ENCODE measurements around the gene IL17RA.

GRCh38 chr22:17085277-17086181 is 729 bp downstream of the IL17RA start:
- TF ChIP-seq CTCF (IDR thresholded peaks at IDR 0.05), result peak in 1 of 6 experiments; percentile 0
- TF ChIP-seq POLR2AphosphoS5 (IDR thresholded peaks at IDR 0.05), result no peak
- TF ChIP-seq POLR2A (IDR thresholded peaks at IDR 0.05), result no peak

All from upper lobe of left lung (tissue), 4 donors.